Breast epithelium (tissue), 4 donors: ENCODE measurements around the gene EIF4G2. TPM values are rescaled to one million over a fixed set of nuclear protein-coding genes. Genes with fewer than 3 reads are reported as not detected.

Experiments used
- DNase-seq, 2 donors: peaks; one replicate each; pipeline ENCODE4 v3.0.0-alpha.2; 2019; ENCODE audit warnings: low spot score in 2 of 2
- H3K27ac ChIP-seq, 2 donors: fragments of 200-600 bp; sonication (generic) in 1 of 2; one replicate each; pipeline ENCODE4 v1.5.1; 2016 to 2019; ENCODE audit warnings: mild to moderate bottlenecking in 1 of 2
- H3K27me3 ChIP-seq, 2 donors: fragments of 200-600 bp; sonication (generic) in 1 of 2; one replicate each; pipeline versions ENCODE4 v1.5.1 to v1.6.0; 2017 to 2019; ENCODE audit warnings: control low read depth in 1 of 2, mild to moderate bottlenecking in 1 of 2
- H3K36me3 ChIP-seq: fragments of 200-600 bp; one replicate; pipeline ENCODE4 v1.5.1; 2019
- H3K4me1 ChIP-seq, 2 donors: fragments of 200-600 bp; sonication (generic); one replicate each; pipeline ENCODE4 v1.5.1; 2016 to 2019; ENCODE audit warnings: control low read depth in 1 of 2
- H3K4me3 ChIP-seq, 3 donors: fragments of 200-600 bp; sonication (generic); 1 replicate in 2 of 3; 2 replicates in 1 of 3; pipeline ENCODE4 v1.5.1; 2016 to 2019; ENCODE audit warnings: mild to moderate bottlenecking in 3 of 3, moderate library complexity in 2 of 3
- H3K9me3 ChIP-seq, 2 donors: fragments of 200-600 bp; sonication (generic) in 1 of 2; one replicate each; pipeline ENCODE4 v1.5.1; 2016 to 2019; ENCODE audit warnings: control low read depth in 1 of 2
- CTCF ChIP-seq, 3 donors: fragments of 450-650 bp; IDR thresholded peaks; one replicate each; pipeline ENCODE4 v1.5.1; 2016 to 2017; ENCODE audit warnings: antibody characterized with exemption in 3 of 3, mild to moderate bottlenecking in 3 of 3, moderate library complexity in 3 of 3
- POLR2A ChIP-seq: fragments of 450-650 bp; IDR thresholded peaks from one replicate; pipeline ENCODE4 v1.6.1; 2016; ENCODE audit warnings: antibody characterized with exemption, mild to moderate bottlenecking, moderate library complexity
- POLR2AphosphoS5 ChIP-seq, 3 donors: sonication (generic); formaldehyde crosslinking; IDR thresholded peaks; one replicate each; pipeline ENCODE4 v1.6.1; 2017; ENCODE audit warnings: antibody characterized with exemption in 3 of 3
- intact Hi-C: fragments of 100-400 bp; cut with DNase I; formaldehyde crosslinking; loops from one replicate; pipeline ENCODE4 v1.15.1; 2023; ENCODE audit warnings: low total_unique reads
- total RNA-seq, 3 donors: library from RNA; depleted of rRNA; stranded (reverse); fragments of >200 nt; gene quantifications; one replicate each; pipeline ENCODE4 v1.1.0, GENCODE V29; 2016

EIF4G2 gene
- total RNA-seq, 3 donors from 2014 or later: 385 to 456 (median 416) TPM

GRCh38 chr11:10797531-10797930 lies 11.2 kb downstream of the EIF4G2 start:
- H3K27me3 ChIP-seq: no peaks in the 10 kb centered on the region
- no peaks in the 10 kb centered on the region for H3K4me1 ChIP-seq
- no peak for DNase-seq
- H3K9me3 ChIP-seq: no peaks in the 10 kb centered on the region
- no peak overlapping the region for H3K4me3 ChIP-seq
- H3K27ac ChIP-seq: no peak overlapping the region
- intact Hi-C loops: no loop called here
- H3K36me3 ChIP-seq: peaks cover 37% of the 10 kb centered on the region
- no peak for TF ChIP-seq CTCF (IDR thresholded peaks at IDR 0.05)
- TF ChIP-seq POLR2AphosphoS5 (IDR thresholded peaks at IDR 0.05): no peak
- no peak for TF ChIP-seq POLR2A

GRCh38 chr11:10797001-10797400 lies 11.7 kb downstream of the EIF4G2 start:
- no peak overlapping the region for H3K27ac ChIP-seq
- H3K9me3 ChIP-seq: no peaks in the 10 kb centered on the region
- TF ChIP-seq POLR2A (no peak), POLR2AphosphoS5 (IDR thresholded peaks at IDR 0.05) (no peak), CTCF (IDR thresholded peaks at IDR 0.05) (no peak)
- H3K4me1 ChIP-seq: no peaks in the 10 kb centered on the region
- no peak overlapping the region for H3K4me3 ChIP-seq
- no peak for DNase-seq
- intact Hi-C loops: no loop called here
- peaks cover 32% of the 10 kb centered on the region for H3K36me3 ChIP-seq
- no peaks in the 10 kb centered on the region for H3K27me3 ChIP-seq

- no peak for DNase-seq
- TF ChIP-seq POLR2AphosphoS5 (IDR thresholded peaks at IDR 0.05) (no peak), POLR2A (no peak), CTCF (IDR thresholded peaks at IDR 0.05) (no peak)
- Histone ChIP-seq H3K4me3 (no peak overlapping the region), H3K9me3 (no peaks in the 10 kb centered on the region), H3K4me1 (no peaks in the 10 kb centered on the region), H3K27ac (no peak overlapping the region), H3K27me3 (no peaks in the 10 kb centered on the region), H3K36me3 (peaks cover 27% of the 10 kb centered on the region)
- intact Hi-C loops: no loop called here
These were observed 12.5 kb downstream of the EIF4G2 start for GRCh38 chr11:10796191-10796590.

GRCh38 chr11:10793470-10794255 lies 15.1 kb downstream of the EIF4G2 start:
- H3K27ac ChIP-seq: no peak overlapping the region
- H3K4me3 ChIP-seq: no peak overlapping the region
- DNase-seq: no peak

More at GRCh38 chr11:10793470-10794255, 15.1 kb downstream of the EIF4G2 start:
- TF ChIP-seq CTCF (IDR thresholded peaks at IDR 0.05) (no peak), POLR2AphosphoS5 (IDR thresholded peaks at IDR 0.05) (no peak), POLR2A (no peak)
- H3K36me3 ChIP-seq: peaks cover 5% of the 10 kb centered on the region
- H3K4me1 ChIP-seq: no peaks in the 10 kb centered on the region
- no peaks in the 10 kb centered on the region for H3K27me3 ChIP-seq
- intact Hi-C loops: no loop called here
- no peaks in the 10 kb centered on the region for H3K9me3 ChIP-seq
